Measurements from ENCODE around the gene FXYD4.

- TF ChIP-seq CTCF (IDR thresholded peaks at IDR 0.05), result no peak
- no peak for TF ChIP-seq POLR2A (IDR thresholded peaks at IDR 0.05)
Observed at GRCh38 chr10:43376046-43376635, 4.7 kb downstream of the FXYD4 start.
